ENCODE measurements around the gene CLTC.

CLTC gene

GRCh38 chr17:59723607-59724006 is 103.9 kb downstream of the CLTC start:
- DNase-seq (ENCODE audit: low read depth, low spot score) = no peak

- no peak for DNase-seq (ENCODE audit: low read depth, low spot score)
Measured at GRCh38 chr17:59725691-59726090, 106.0 kb downstream of the CLTC start.

- DNase-seq (ENCODE audit: low read depth, low spot score) = no peak
Measured at GRCh38 chr17:59727817-59728533, 108.3 kb downstream of the CLTC start.

GRCh38 chr17:59730268-59730834 is 110.7 kb downstream of the CLTC start:
- no peak for DNase-seq (ENCODE audit: low read depth, low spot score)

- no peak for DNase-seq (ENCODE audit: low read depth, low spot score)
Measured at GRCh38 chr17:59733697-59734096, 114.0 kb downstream of the CLTC start.

- no peak for DNase-seq (ENCODE audit: low read depth, low spot score)
Measured at GRCh38 chr17:59734226-59734625, 114.5 kb downstream of the CLTC start.

GRCh38 chr17:59737324-59737723 is 117.6 kb downstream of the CLTC start:
- no peak for DNase-seq (ENCODE audit: low read depth, low spot score)

- DNase-seq (ENCODE audit: low read depth, low spot score) = no peak
Measured at GRCh38 chr17:59743842-59744241, 124.1 kb downstream of the CLTC start.

- DNase-seq (ENCODE audit: low read depth, low spot score) = no peak
Measured at GRCh38 chr17:59745040-59745439, 125.3 kb downstream of the CLTC start.

Data from iPS DF 19.7 (cell line).